Ecto neural progenitor cell (in vitro differentiated cells): ENCODE measurements around the gene AS3MT.
"Not testable (repeated sequence)": the region's sequence is repeated elsewhere in the genome, so short reads cannot be mapped to it uniquely, and the experiment has no call there.

Source experiments
- DNase-seq: peaks from one replicate; pipeline ENCODE4 v3.0.0-alpha.2; 2018; ENCODE audit warnings: low spot score

The AS3MT gene, protein sequence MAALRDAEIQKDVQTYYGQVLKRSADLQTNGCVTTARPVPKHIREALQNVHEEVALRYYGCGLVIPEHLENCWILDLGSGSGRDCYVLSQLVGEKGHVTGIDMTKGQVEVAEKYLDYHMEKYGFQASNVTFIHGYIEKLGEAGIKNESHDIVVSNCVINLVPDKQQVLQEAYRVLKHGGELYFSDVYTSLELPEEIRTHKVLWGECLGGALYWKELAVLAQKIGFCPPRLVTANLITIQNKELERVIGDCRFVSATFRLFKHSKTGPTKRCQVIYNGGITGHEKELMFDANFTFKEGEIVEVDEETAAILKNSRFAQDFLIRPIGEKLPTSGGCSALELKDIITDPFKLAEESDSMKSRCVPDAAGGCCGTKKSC

DNA sequence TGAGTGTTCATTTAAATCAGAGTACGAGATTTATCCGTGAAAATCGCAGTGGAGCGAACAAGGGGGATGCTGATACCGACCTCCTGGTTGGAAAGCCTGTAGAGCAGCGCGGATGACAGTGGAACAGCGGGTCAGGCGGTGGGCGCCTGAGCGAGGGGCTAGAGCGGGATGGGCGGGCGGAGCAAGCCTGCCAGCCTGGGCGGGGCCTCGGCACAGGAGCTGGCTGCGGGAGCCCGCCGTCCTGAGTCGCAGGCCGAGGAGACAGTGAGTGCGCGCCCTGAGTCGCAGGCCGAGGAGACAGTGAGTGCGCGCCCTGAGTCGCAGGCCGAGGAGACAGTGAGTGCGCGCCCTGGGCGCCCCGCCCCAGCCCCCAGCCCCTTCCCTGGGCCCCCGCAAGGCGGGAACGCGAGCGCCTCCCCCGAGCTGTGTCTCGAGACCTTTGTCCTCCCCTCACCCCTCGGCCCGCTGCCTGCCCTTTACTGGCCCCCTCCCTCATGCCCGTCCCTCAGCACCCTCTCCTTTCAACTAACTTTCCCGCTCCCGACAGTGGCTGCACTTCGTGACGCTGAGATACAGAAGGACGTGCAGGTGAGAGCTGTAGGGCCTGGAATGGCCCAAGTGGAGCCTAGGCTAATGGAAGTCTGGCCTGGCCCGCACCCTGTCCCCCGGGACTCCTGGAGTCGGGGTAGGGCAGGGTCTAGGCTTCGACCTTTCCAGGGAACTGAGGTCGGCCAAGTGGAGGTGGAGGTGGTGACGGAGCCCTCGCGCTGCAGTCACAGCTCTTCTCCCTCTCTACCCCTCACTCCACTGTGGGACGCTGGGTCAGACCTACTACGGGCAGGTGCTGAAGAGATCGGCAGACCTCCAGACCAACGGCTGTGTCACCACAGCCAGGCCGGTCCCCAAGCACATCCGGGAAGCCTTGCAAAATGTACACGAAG lies at the start of gene AS3MT:
AS3MT (plus strand) TSS at position 213 of the 941 bp plus-strand sequence; CDS start at position 336, 123 bp downstream.
- DNase-seq, result peak; percentile 84

DNA sequence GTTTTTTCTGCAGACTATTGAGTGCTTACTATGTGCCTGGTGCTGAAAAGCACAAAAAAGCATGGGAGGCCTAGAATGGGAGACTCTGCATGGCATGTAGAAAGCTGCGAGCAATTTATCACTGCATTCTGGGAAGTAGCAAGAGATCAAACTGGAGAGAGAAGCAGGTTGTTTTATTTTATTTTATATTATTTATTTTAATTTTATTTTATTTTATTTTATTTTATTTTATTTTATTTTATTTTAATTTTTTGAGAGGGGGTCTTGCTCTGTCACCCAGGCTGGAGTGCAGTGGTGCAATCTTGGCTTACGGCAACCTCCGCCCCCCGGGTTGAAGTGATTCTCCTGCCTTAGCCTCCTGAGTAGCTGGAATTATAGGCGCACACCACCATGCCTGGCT lies 49.3 kb upstream of the AS3MT start:
- DNase-seq, result not testable (repeated sequence)

DNA sequence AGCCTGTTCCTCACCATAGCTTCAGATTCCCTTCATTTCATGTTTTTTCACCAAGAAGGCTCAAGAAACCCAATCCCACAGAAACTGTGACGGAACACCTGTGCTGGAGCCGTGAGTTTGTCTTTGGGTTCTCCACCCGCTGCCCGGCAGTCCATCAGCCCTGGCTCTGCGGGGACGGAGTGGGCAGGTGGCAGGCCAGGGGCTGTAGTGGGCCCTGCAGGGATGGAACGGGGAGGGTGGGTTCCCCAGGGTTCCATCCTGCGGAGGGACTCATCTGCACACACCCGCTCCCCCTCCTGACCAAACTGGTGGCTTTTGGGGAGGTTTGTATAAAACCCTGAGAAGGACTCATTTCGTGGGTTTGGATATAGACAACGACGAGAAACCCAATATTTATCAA lies 47.0 kb upstream of the AS3MT start:
- no peak for DNase-seq

DNA sequence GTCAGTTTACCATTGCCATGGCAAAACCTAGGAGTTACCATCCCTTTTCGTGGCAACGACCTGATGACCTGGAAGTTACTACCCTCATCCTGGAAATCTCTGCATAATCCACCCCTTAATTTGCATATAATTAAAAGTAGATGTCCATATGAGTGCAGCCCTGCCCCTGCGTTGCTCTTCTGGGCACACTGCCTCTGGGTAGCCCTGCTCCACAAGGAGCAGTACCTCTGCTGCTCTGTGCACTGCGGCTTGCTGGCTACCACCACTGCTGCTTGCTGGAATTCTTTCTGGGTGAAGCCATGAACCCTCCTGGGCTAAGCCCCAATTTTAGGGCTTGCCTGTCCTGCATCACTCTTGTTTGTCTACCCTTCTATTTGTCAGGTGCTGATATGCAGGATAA lies 44.6 kb upstream of the AS3MT start:
- no peak for DNase-seq

DNA sequence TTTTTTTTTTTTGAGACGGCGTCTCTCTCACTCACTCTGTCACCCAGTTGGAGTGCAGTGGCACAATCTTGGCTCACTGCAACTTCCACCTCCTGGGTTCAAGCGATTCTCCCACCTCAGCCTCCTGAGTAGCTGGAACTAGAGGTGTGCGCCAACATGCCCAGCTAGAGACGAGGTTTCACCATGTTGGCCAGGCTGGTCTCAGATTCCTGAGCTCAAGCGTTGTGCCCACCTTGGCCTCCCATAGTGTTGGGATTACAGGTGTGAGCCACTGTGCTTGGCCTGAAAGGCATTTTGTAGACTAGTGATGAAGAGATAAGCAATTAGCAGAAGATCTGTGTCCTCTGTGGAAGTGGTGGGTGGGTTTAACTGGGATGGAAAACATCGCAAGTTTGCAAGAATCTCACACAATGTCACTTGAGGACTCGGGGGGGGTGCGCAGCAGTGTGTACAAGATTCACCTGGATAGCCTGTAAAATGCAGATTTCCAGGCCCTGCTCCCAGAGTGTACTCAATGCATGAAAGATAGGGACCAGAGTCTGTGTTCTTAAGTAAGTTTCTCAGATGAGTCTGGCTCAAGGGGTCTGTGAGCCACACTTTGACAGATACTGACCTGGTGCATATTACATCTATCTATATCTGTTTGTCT lies 43.0 kb upstream of the AS3MT start:
- DNase-seq, result no peak

DNA sequence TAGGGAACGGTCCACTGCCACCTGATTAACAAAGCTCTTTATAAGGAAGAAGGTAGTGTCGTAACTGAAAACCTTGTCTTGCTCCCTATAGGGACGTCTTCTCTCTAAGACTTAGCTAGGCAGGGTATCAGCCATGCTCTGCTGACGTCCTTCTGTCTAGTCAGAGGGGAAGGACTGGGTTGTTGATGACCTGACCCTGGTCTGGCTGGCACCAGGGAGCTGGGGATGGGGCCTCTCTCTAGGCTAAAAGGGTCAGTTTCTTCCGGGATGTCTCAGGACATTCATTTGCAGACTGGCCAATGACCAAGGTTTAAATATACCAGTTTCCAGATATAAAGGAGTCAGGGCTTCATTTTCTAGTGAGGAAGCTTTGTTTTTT lies 41.7 kb upstream of the AS3MT start:
- DNase-seq, result no peak

DNA sequence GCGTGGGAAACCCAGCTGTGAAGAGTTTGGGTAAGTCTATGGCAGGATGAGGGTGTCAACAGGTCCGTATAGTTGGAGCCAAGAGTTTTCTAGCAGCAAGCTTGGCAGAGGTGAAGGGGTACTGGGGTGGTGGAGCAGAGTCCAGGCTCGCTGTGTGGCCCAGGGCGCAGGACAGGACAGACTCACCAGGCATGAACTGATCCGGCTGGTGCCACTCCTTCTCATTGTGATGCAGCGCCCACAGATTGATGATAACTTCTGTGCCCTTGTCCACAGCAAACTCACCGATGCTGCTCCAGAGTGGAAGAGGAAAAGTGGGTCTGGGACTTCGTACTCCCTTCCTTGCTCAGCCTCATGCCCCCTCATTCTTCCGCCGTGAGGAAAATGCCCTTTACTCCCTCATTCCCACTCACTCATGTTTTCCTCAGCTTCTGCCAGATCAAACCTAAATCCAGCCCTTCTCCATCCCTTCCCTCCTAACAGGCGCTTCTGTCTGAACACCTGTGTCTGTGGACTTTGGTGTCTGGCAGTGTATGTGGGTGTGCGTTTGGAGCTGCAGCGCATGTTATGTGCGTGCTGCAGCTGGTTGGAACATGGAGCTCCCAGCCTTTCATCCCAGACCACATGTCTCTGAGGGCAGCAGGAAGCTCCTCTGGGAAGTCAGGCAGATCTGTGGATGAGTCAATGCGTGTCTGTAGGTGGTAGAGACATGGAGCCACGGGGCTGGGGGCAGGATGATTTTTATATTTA lies 37.8 kb upstream of the AS3MT start:
- DNase-seq, result no peak

DNA sequence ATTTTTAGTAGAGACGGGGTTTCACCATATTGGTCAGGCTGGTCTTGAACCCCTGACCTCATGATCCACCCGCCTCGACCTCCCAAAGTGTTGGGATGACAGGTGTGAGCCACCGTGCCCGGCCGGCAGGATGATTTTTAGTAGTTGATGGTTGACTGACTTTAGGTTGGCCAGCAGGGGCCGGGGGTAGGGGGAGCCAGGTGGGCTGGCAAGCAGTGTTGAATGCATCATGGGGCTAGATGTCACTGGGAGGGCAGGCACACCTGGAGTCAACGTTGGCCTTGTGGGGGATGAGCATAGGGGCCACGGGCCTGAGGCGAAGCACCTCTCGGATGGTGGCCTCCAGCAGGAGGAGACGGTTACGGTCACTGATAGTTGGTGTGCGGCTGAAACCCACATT lies 37.0 kb upstream of the AS3MT start:
- DNase-seq, result no peak

DNA sequence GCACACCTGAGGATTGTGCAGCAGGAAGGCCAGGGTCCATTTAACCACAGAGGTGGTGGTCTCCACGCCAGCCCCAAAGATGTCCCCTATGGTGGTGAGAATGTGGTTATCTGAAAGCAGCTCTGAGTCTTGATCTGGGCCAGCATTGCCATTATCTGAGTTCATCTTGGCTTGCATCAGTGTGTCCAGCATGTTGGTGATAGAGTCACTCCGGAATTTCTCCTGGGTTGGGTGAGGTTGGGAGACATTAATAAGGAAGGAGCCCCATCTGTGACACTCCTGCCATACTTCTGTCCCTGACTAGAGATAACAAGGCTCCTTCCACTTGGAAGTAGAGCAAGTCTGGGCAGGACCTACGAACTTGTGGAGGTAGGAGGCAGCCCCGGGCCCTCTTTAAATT lies 36.3 kb upstream of the AS3MT start:
- no peak for DNase-seq

DNA sequence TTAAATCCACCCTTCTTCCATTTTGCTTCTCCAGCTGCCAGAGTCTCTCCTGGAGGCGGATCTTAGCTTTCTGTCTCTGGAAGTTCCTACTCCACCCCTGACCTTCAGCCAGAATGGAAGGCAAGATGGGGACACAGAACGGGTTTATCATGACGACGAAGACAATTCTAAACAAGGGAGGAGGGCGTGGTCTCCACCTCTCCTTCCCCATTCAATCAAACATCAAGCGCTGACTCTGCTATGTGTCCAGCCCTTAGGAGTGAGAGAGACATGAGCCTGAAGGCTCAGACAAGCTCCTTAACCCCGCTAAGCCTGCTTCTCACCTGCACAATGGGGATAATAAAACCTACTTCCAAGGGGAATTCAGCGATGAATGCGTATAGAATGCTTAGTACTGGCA lies 35.1 kb upstream of the AS3MT start:
- no peak for DNase-seq

DNA sequence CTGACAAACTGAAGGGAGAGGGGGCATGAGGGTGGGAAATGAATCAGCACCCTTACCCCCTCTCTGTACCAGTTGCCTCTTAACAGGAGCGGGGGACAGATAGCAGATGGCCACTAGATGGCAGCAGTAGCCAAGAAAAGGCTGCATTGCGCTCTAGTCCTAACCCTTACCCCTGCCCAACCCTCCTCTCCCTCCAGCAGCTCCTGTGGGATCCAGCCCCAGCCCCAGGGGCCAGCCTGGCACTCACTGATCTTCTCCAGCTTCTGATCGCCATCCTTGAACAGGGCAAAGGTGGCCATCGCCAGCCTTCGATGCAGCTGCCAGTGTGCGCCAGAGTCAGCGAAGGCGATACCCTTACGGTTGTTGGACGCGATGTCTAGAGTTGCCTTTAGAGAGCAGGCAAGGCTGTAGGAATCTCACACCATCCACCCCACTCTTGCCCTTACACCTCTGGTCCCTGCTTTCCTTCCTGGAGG lies 34.2 kb upstream of the AS3MT start:
- peak; percentile 89 for DNase-seq

DNA sequence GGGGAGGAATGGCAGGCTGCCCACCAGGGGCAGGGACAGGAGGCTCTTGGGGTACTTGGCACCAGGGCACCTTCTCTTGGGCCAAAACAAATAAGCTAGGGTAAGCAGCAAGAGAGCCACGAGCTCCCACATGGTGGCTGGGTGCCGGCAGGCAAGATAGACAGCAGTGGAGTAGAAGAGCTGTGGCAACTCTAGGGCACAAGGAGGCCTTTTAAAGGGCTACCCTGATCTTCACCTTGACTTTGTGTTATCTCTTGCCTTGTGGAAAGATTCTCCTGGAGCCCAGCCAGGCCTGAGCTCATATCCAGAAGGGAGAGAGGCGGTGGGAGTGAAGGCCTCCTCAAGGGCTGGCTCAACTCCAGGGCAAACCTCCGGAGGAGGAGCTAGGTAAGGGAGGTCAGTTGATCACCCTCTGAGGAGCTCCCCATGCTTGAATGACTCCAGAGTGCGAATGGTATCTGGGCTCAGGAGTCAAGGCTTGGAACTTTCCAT lies 32.0 kb upstream of the AS3MT start, which contains the start of gene CYP17A1:
CYP17A1 (minus strand) TSS at position 184 of the 492 bp plus-strand sequence; CDS start at position 132, 52 bp downstream.
- DNase-seq, result no peak

DNA sequence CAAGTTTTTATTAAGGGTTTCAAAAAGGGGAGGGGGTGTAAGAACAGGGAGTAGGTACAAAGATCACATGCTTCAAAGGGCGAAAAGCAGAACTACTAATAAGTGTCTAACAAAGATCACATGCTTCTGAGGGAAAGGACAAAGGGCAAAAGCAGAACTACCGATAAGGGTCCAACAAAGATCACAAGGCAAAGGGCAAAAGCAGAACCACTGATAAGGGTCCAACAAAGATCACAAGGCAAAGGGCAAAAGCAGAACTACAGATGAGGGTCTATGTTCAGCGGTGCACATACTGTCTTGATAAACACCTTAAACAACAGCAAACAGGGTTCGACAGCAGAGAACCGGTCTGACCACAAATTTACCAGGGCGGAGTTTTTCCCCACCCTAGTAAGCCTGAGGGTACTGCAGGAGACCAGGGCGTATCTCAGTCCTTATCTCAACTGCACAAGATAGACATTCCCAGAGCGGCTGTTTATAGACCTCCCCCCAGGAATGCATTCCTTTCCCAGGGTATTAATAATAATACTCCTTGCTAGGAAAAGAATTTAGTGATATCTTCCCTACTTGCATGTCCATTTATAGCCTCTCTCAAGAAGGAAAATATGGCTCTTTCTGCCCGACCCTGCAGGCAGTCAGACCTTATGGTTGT lies 30.9 kb upstream of the AS3MT start:
- not testable (repeated sequence) for DNase-seq

DNA sequence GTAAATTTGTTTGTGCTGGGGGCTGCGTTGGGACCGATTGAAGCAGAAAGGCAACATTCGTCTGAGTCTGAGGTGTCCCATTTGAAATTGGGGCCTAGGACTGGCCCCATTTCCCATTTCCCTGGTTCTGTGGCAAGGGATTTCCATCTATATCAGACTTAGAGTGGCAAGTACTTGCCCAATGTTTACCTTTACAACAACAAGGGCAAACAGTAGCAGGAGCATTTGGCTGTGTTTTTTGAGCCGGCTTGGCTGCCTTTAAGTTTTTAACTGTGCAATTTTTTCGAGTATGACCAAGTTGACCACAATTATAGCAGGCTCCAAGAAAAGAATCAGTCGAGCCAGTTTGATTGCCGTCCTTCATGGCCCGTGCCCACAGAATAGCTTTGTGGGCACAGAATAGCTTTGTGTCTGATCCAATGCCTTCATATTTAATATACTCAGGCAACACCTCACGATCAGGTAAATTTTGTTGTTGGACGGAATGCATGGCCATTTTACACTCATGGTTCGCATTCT lies 27.4 kb upstream of the AS3MT start:
- DNase-seq, result no peak

DNA sequence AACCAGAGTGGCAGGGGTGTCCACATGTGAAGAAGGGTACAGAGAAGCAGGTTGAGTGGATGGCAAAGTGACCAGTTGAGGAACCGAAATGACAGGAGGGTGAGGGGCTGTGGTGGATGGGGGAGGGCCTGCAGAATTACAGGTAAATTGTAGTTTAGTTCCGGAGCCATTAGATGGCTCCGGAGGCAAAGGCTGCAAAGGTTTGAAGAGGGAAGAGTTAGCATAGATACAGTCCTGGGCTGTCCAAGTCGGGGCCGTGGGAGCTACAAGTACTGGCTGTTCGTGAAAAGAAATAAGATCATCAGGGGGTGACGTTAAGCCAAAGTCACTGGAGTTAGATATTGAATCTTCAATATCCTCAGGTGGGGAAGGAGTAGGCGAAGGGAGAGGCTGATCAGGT lies 26.1 kb upstream of the AS3MT start:
- not testable (repeated sequence) for DNase-seq

DNA sequence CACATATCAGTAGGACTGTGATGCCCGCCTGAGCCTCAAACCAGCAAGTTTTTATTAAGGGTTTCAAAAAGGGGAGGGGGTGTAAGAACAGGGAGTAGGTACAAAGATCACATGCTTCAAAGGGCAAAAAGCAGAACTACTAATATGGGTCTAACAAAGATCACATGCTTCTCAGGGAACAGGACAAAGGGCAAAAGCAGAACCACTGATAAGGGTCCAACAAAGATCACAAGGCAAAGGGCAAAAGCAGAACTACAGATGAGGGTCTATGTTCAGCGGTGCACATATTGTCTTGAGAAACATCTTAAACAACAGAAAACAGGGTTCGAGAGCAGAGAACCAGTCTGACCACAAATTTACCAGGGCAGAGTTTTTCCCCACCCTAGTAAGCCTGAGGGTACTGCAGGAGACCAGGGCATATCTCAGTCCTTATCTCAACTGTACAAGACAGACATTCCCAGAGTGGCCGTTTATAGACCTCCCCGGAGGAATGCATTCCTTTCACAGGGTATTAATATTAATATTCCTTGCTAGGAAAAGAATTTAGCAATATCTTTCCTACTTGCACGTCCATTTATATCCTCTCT lies 25.0 kb upstream of the AS3MT start:
- DNase-seq, result not testable (repeated sequence)

DNA sequence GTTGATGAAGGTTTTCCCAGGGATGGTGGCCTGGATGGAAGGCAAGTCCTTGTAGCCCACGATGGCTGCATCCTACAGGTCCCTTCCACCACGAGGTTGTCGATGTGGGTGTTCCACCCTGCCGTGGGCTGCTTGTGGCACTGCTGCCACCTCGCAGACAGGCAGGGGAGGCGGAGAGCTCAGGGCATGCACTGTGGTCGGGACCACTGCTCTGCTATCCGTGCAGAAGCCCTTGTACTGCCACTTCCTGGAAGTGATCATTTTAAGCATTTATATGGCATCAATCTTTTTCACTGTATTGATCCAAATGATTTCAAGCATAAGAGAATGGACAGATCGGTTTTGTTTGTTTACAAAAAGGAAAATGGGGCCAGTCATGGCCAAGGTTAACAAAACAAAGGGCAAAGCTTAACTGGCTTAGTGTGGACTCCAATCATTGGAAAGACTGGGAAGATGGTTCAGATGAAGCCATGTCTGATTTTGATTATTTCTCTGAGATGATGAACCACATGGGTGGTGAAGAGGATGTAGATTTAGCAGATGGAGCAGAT lies 23.8 kb upstream of the AS3MT start:
- DNase-seq, result no peak

DNA sequence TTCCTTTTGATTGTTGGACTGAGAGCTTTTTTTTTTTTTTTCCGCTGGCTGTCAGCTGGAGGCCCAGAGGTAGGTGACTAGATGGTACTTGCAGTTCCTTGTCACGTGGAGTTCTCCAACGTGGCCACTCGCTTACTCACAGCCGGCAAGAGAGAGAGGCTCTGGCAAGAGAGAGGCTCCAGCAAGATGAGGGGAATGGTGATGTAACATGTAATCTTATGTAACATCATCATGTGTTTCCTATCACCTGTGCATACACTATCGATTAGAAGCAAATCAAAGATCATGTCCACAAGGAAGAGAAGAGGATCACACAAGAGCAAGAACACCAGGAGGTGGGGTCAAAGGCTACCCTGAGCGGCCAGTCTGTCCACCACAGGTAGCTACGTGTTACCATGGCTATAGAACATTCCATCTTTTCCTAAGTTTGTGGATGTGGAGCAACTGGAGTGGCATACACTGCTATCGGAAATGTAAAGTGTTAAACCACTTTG lies 19.2 kb upstream of the AS3MT start:
- DNase-seq, result no peak

DNA sequence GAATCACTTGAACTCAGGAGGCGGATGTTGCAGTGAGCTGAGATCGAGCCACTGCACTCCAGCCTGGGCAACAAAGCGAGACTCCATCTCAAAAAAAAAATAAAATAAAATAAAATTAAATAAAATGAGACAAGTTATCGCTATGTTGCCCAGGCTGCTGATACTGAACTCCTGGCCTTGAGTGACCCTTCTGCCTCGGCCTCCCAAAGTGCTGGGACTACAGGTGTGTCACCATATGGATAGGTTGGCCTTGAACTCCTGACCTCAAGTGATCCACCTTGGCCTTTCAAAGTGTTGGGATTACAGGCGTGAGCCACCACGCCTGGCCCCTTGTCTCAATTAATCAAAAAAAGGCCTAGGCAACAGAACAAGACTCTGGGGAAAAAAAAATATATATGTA lies 16.0 kb upstream of the AS3MT start:
- not testable (repeated sequence) for DNase-seq
